Neural cell (in vitro differentiated cells): ENCODE measurements around the gene COL9A1. TPM values are rescaled to one million over a fixed set of nuclear protein-coding genes. Genes with fewer than 3 reads are reported as not detected.

ENCODE experiments used
- H2AFZ ChIP-seq: fragments of 200-600, 300-800 bp; sonication (generic), shearing (Covaris generic); 2 replicates; pipeline ENCODE4 v1.6.0; 2014; ENCODE audit warnings: low read depth, mild to moderate bottlenecking, antibody characterized with exemption, low read length, moderate library complexity
- H3F3A ChIP-seq: fragments of 200-600 bp; shearing (Covaris generic); 2 replicates; pipeline ENCODE4 v1.6.1; 2016; ENCODE audit warnings: mild to moderate bottlenecking, moderate library complexity, mixed read lengths, antibody characterized with exemption, low read length; ENCODE audit not compliant: insufficient read depth, poor library complexity, severe bottlenecking
- H3K27ac ChIP-seq: fragments of 200-600, 300-800 bp; sonication (generic), shearing (Covaris generic); 2 replicates; pipeline ENCODE4 v1.5.1; 2014; ENCODE audit warnings: mild to moderate bottlenecking, low read length, moderate library complexity
- H3K27me3 ChIP-seq: fragments of 300-800, 200-600 bp; sonication (generic), shearing (Covaris generic); 2 replicates; pipeline ENCODE4 v1.6.0; 2014; ENCODE audit warnings: mild to moderate bottlenecking, low read depth, low read length, moderate library complexity; ENCODE audit not compliant: insufficient read depth
- H3K36me3 ChIP-seq: fragments of 300-800, 200-600 bp; sonication (generic), shearing (Covaris generic); 2 replicates; pipeline ENCODE4 v1.5.1; 2014; ENCODE audit warnings: mild to moderate bottlenecking, antibody characterized with exemption, low read length, moderate library complexity; ENCODE audit not compliant: insufficient read depth
- H3K4me2 ChIP-seq: fragments of 300-800, 200-600 bp; sonication (generic), shearing (Covaris generic); 2 replicates; pipeline ENCODE4 v1.6.0; 2014; ENCODE audit warnings: mild to moderate bottlenecking, low read length
- H3K4me3 ChIP-seq: fragments of 300-800, 200-600 bp; sonication (generic), shearing (Covaris generic); 2 replicates; pipeline ENCODE4 v1.5.1; 2014; ENCODE audit warnings: mild to moderate bottlenecking, low read length, moderate library complexity
- H3K79me2 ChIP-seq: fragments of 200-600 bp; shearing (Covaris generic); replicated peaks from 2 replicates; pipeline ENCODE4 v1.6.0; 2014; ENCODE audit warnings: mild to moderate bottlenecking, low read length, moderate library complexity; ENCODE audit not compliant: insufficient read depth
- H3K9ac ChIP-seq: fragments of 300-800, 200-600 bp; sonication (generic), shearing (Covaris generic); 2 replicates; pipeline ENCODE4 v1.6.1; 2016; ENCODE audit warnings: mild to moderate bottlenecking, low read length, mixed read lengths
- H3K9me2 ChIP-seq: fragments of 200-600 bp; shearing (Covaris generic); 2 replicates; pipeline ENCODE4 v1.6.1; 2016; ENCODE audit warnings: mild to moderate bottlenecking, low read length, mixed read lengths; ENCODE audit not compliant: insufficient read depth
- H3K9me3 ChIP-seq: fragments of 200-600, 300-800 bp; sonication (generic), shearing (Covaris generic); 2 replicates; pipeline ENCODE4 v1.6.1; 2016; ENCODE audit warnings: mild to moderate bottlenecking, mixed run types, low read length, moderate library complexity, mixed read lengths
- H4K20me1 ChIP-seq: fragments of 200-600 bp; shearing (Covaris generic); 2 replicates; pipeline ENCODE4 v1.6.1; 2016; ENCODE audit warnings: mild to moderate bottlenecking, mixed run types; ENCODE audit not compliant: insufficient read depth
- CTCF ChIP-seq: fragments of 450-650 bp; IDR thresholded peaks from 2 replicates; pipeline ENCODE4 v1.5.1; 2014; ENCODE audit warnings: antibody characterized with exemption, mild to moderate bottlenecking, moderate library complexity; ENCODE audit not compliant: poor library complexity, severe bottlenecking
- EP300 ChIP-seq: fragments of 450-650 bp; conservative IDR thresholded peaks from 2 replicates; pipeline ENCODE4 v1.6.1; 2014; ENCODE audit warnings: antibody characterized with exemption, mild to moderate bottlenecking, moderate library complexity; ENCODE audit not compliant: poor library complexity, severe bottlenecking
- EZH2 ChIP-seq: fragments of 200-600, 300-800 bp; shearing (Covaris generic), sonication (generic); IDR thresholded peaks from 2 replicates; pipeline ENCODE4 v1.6.1; 2014; ENCODE audit warnings: antibody characterized with exemption, low read length, borderline replicate concordance, mild to moderate bottlenecking; ENCODE audit not compliant: insufficient read depth, poor library complexity, severe bottlenecking
- MXI1 ChIP-seq: fragments of 450-650 bp; conservative IDR thresholded peaks from 2 replicates; pipeline ENCODE4 v1.6.1; 2014; ENCODE audit warnings: antibody characterized with exemption, mild to moderate bottlenecking; ENCODE audit not compliant: poor library complexity, severe bottlenecking
- POLR2AphosphoS5 ChIP-seq: IDR thresholded peaks from 2 replicates; pipeline ENCODE4 v1.6.1; 2012
- RAD21 ChIP-seq: fragments of 450-650 bp; conservative IDR thresholded peaks from 2 replicates; pipeline ENCODE4 v1.6.1; 2014; ENCODE audit warnings: antibody characterized with exemption, mild to moderate bottlenecking, moderate library complexity
- SMC3 ChIP-seq: fragments of 450-650 bp; conservative IDR thresholded peaks from 2 replicates; pipeline ENCODE4 v1.6.1; 2014; ENCODE audit warnings: antibody characterized with exemption, mild to moderate bottlenecking, moderate library complexity; ENCODE audit not compliant: poor library complexity
- TAF1 ChIP-seq: IDR thresholded peaks from 2 replicates; pipeline ENCODE4 v1.6.1; 2012; ENCODE audit warnings: low read depth
- polyA plus RNA-seq: library from polyadenylated mRNA; depleted of rRNA; stranded (reverse); fragments of >200 nt; gene quantifications from 2 replicates; pipeline ENCODE4 v1.2.3, GENCODE V29; 2014
- TF ChIP-seq, protein P1 (sequence below): IDR thresholded peaks from 2 replicates; pipeline ENCODE4 v1.6.1; 2012; ENCODE audit warnings: borderline replicate concordance

Gene COL9A1
- polyA plus RNA-seq, 1 donor from 2014 or later: 1.0 TPM

DNA sequence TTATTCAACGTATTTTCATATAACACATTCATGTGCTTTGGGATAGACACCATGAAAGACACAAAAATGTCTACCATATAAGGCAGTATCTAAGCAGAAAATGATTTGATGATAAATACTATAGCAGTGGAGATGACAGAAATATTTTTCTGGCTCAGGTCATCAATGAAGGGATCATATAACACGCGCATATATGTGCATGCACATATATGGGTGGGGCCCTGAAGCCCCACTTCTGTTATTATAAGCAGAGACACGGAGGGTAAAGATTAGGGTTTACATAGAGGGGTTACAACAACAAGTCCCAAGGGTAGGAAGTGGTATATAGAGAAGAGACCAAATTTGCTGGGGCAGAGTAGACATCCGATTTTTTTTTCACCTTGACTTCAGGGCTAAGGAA lies 16.0 kb downstream of the COL9A1 start:
- Histone ChIP-seq H3K4me3 (no peak overlapping the region), H3F3A (no peaks in the 10 kb centered on the region), H3K4me2 (no peak overlapping the region), H3K36me3 (no peaks in the 10 kb centered on the region), H3K27ac (no peak overlapping the region), H3K79me2 (no peaks in the 10 kb centered on the region), H3K9me3 (no peaks in the 10 kb centered on the region), H3K27me3 (peaks cover 23% of the 10 kb centered on the region), H3K9me2 (no peaks in the 10 kb centered on the region), H4K20me1 (no peaks in the 10 kb centered on the region), H3K9ac (no peak overlapping the region), H2AFZ (no peak overlapping the region)
- TF ChIP-seq TAF1: no peak
- no peak for TF ChIP-seq EZH2

DNA sequence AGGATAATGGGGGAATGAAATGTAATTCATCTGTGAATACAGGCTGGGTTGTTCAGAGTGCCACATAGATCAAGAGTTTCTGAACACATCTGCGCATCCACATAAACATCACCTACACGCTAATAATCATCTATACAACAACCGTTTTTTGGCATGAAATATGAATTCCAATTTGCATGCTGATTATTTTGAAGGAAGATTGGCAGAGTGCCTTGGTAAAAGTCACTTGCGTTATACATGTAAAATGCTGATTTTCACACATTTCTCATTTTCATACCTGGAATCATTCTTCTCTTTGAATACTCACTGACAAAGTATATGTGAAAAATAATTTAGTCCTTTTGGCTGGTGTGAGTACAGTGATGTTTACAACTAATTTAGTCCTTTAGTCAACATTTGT lies 17.7 kb downstream of the COL9A1 start:
- H4K20me1 ChIP-seq: no peaks in the 10 kb centered on the region
- H3K9ac ChIP-seq: no peak overlapping the region
- no peaks in the 10 kb centered on the region for H3K9me2 ChIP-seq
- H3K27ac ChIP-seq: no peak overlapping the region
- H3F3A ChIP-seq: no peaks in the 10 kb centered on the region
- H3K4me2 ChIP-seq: no peak overlapping the region
- peaks cover 29% of the 10 kb centered on the region for H3K27me3 ChIP-seq
- no peaks in the 10 kb centered on the region for H3K79me2 ChIP-seq
- no peaks in the 10 kb centered on the region for H3K9me3 ChIP-seq
- H2AFZ ChIP-seq: no peak overlapping the region
- H3K36me3 ChIP-seq: no peaks in the 10 kb centered on the region
- H3K4me3 ChIP-seq: no peak overlapping the region
- TF ChIP-seq TAF1 (no peak), RAD21 (no peak), EP300 (no peak)

DNA sequence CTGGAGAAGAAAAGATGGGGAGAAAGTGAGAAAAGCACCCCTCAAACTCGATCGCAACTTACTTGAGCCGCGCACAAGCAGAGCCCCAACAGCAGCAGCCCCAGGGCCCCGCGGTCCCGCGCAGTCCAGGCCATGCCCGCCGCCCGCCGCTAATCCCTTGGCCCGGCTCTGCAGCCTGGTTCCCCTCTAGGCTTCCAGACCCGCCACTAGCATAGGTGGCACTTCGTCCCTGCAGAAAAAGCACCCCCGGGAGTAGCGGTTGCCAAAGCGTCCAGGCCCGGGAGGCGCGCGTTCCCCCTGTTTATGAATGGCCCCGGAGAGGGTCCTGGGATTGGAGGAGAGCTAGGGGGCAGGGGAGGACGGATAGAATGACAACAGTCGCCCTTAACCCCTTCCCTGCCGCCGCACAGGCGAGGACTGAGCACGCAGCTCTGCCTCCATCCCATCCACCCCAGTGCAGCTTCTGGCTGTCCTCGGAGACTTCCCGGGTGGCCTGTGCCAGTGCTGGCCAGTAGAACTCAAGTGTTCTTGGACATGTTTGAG lies 19.9 kb downstream of the COL9A1 start:
- TF ChIP-seq EP300: no peak
- no peak for TF ChIP-seq SMC3
- no peak for TF ChIP-seq CTCF
- H3K4me2 ChIP-seq: no peak overlapping the region
- H3K9ac ChIP-seq: no peak overlapping the region
- no peak overlapping the region for H2AFZ ChIP-seq
- no peaks in the 10 kb centered on the region for H3K9me2 ChIP-seq
- H4K20me1 ChIP-seq: no peaks in the 10 kb centered on the region
- no peak overlapping the region for H3K27ac ChIP-seq
- no peaks in the 10 kb centered on the region for H3F3A ChIP-seq
- H3K27me3 ChIP-seq: peaks cover 29% of the 10 kb centered on the region
- peak overlapping the region; percentile 56 for H3K4me3 ChIP-seq
- H3K36me3 ChIP-seq: no peaks in the 10 kb centered on the region
- no peaks in the 10 kb centered on the region for H3K79me2 ChIP-seq
- no peaks in the 10 kb centered on the region for H3K9me3 ChIP-seq

DNA sequence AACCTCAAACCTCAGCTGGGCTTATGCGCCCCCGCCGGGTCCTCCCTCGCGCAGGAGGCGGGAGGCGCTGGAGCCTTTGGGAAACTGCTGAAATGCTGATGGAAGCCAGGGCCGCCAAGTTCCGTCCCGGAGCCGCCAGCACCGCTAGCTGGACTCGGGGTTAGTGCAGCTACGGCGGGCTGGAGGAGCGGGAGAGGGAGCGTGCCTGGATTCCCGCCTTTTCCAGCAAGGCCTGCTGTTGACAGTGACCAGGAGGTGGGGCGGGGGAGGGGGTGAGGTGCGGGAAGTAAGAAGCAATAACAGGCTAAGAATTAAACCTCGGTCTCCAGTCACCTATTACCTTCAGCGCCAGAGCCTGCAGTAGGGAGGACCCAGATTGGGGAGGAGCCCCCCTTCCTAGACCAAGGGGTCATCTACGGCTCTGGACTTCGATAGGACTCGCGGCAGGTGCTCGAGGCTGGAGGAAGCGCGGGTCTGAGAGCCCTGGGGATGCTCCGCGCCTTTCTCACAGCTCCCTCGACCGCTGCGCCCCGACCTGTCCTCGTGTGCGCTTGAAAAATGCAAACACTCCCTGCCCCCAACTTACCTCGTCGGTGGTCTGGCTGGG lies 20.5 kb downstream of the COL9A1 start:
- H4K20me1 ChIP-seq: no peaks in the 10 kb centered on the region
- TF ChIP-seq POLR2AphosphoS5 (no peak), MXI1 (no peak), EZH2 (no peak), RAD21 (no peak), TAF1 (no peak), SMC3 (no peak), CTCF (no peak), EP300 (no peak)
- TF ChIP-seq, protein P1, sequence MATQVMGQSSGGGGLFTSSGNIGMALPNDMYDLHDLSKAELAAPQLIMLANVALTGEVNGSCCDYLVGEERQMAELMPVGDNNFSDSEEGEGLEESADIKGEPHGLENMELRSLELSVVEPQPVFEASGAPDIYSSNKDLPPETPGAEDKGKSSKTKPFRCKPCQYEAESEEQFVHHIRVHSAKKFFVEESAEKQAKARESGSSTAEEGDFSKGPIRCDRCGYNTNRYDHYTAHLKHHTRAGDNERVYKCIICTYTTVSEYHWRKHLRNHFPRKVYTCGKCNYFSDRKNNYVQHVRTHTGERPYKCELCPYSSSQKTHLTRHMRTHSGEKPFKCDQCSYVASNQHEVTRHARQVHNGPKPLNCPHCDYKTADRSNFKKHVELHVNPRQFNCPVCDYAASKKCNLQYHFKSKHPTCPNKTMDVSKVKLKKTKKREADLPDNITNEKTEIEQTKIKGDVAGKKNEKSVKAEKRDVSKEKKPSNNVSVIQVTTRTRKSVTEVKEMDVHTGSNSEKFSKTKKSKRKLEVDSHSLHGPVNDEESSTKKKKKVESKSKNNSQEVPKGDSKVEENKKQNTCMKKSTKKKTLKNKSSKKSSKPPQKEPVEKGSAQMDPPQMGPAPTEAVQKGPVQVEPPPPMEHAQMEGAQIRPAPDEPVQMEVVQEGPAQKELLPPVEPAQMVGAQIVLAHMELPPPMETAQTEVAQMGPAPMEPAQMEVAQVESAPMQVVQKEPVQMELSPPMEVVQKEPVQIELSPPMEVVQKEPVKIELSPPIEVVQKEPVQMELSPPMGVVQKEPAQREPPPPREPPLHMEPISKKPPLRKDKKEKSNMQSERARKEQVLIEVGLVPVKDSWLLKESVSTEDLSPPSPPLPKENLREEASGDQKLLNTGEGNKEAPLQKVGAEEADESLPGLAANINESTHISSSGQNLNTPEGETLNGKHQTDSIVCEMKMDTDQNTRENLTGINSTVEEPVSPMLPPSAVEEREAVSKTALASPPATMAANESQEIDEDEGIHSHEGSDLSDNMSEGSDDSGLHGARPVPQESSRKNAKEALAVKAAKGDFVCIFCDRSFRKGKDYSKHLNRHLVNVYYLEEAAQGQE: no peak
- H3K36me3 ChIP-seq: no peaks in the 10 kb centered on the region
- peaks cover 29% of the 10 kb centered on the region for H3K27me3 ChIP-seq
- peak overlapping the region; percentile 56 for H3K4me3 ChIP-seq
- H3K9me2 ChIP-seq: no peaks in the 10 kb centered on the region
- no peaks in the 10 kb centered on the region for H3F3A ChIP-seq
- H3K9me3 ChIP-seq: no peaks in the 10 kb centered on the region
- no peaks in the 10 kb centered on the region for H3K79me2 ChIP-seq
- no peak overlapping the region for H3K4me2 ChIP-seq
- no peak overlapping the region for H3K9ac ChIP-seq
- no peak overlapping the region for H3K27ac ChIP-seq
- H2AFZ ChIP-seq: no peak overlapping the region
